Nephron (organoid): Measurements from ENCODE around the gene DPP6.

Source experiments
- H3K27ac Mint-ChIP-seq, 3 experiments: 2 replicates each; pipeline ENCODE4 v1.8.0; 2020; ENCODE audit warnings: mixed read lengths in 3 of 3, mild to moderate bottlenecking in 2 of 3, moderate library complexity in 1 of 3
- H3K27me3 Mint-ChIP-seq: 2 replicates; pipeline ENCODE4 v1.8.0; 2021; ENCODE audit warnings: low read depth, mild to moderate bottlenecking, moderate library complexity, mixed read lengths
- H3K36me3 Mint-ChIP-seq: 2 replicates; pipeline ENCODE4 v1.8.0; 2020; ENCODE audit warnings: low read depth, mixed read lengths
- H3K4me1 Mint-ChIP-seq: 2 replicates; pipeline ENCODE4 v1.8.0; 2020; ENCODE audit warnings: mixed read lengths
- H3K4me3 Mint-ChIP-seq, 3 experiments: 2 replicates each; pipeline ENCODE4 v1.8.0; 2020; ENCODE audit warnings: mild to moderate bottlenecking in 3 of 3, mixed read lengths in 3 of 3, moderate library complexity in 2 of 3
- H3K9me3 Mint-ChIP-seq: 2 replicates; pipeline ENCODE4 v1.8.0; 2020; ENCODE audit warnings: mixed read lengths
- CTCF ChIP-seq, 3 experiments: fragments of 200-600 bp; sonication (generic); IDR thresholded peaks; one replicate each; pipeline ENCODE4 v1.5.0; 2021; ENCODE audit warnings: antibody characterized with exemption in 3 of 3; ENCODE audit not compliant: unreplicated experiment in 3 of 3

Gene DPP6

GRCh38 chr7:154785898-154786297 lies 733.7 kb downstream of the DPP6 start:
- no peak overlapping the region for H3K27ac Mint-ChIP-seq
- no peak overlapping the region for H3K4me3 Mint-ChIP-seq

GRCh38 chr7:154789404-154789803 lies 737.2 kb downstream of the DPP6 start:
- no peak overlapping the region for H3K4me3 Mint-ChIP-seq
- H3K9me3 Mint-ChIP-seq = peaks cover 5% of the 10 kb centered on the region
- H3K27me3 Mint-ChIP-seq = peaks cover 19% of the 10 kb centered on the region
- H3K4me1 Mint-ChIP-seq = peaks cover 7% of the 10 kb centered on the region
- peak; percentile 56 to 60 (median 57) for TF ChIP-seq CTCF (IDR thresholded peaks at IDR 0.05; ENCODE audit: unreplicated experiment in 3 of 3)
- H3K27ac Mint-ChIP-seq = peak overlapping the region in 1 of 3 experiments; percentile 7
- H3K36me3 Mint-ChIP-seq = no peaks in the 10 kb centered on the region

More at GRCh38 chr7:154785898-154786297, 733.7 kb downstream of the DPP6 start:
- Mint-ChIP-seq H3K9me3 (peaks cover 6% of the 10 kb centered on the region), H3K36me3 (no peaks in the 10 kb centered on the region), H3K4me1 (peaks cover 8% of the 10 kb centered on the region), H3K27me3 (peaks cover 6% of the 10 kb centered on the region)
- TF ChIP-seq CTCF (IDR thresholded peaks at IDR 0.05; ENCODE audit: unreplicated experiment in 3 of 3) = no peak

GRCh38 chr7:154791611-154792010 lies 739.4 kb downstream of the DPP6 start:
- Mint-ChIP-seq H3K9me3 (no peaks in the 10 kb centered on the region), H3K4me3 (no peak overlapping the region), H3K27ac (no peak overlapping the region), H3K27me3 (peaks cover 33% of the 10 kb centered on the region), H3K36me3 (no peaks in the 10 kb centered on the region), H3K4me1 (peaks cover 21% of the 10 kb centered on the region)
- TF ChIP-seq CTCF (IDR thresholded peaks at IDR 0.05; ENCODE audit: unreplicated experiment in 3 of 3) = no peak

- no peaks in the 10 kb centered on the region for H3K36me3 Mint-ChIP-seq
- H3K27ac Mint-ChIP-seq = no peak overlapping the region
- H3K4me1 Mint-ChIP-seq = peaks cover 21% of the 10 kb centered on the region
- no peak for TF ChIP-seq CTCF (IDR thresholded peaks at IDR 0.05; ENCODE audit: unreplicated experiment in 3 of 3)
- no peak overlapping the region for H3K4me3 Mint-ChIP-seq
- peaks cover 33% of the 10 kb centered on the region for H3K27me3 Mint-ChIP-seq
- no peaks in the 10 kb centered on the region for H3K9me3 Mint-ChIP-seq
Measured at GRCh38 chr7:154792436-154793055, 740.3 kb downstream of the DPP6 start.

GRCh38 chr7:154794147-154794780 lies 742.1 kb downstream of the DPP6 start:
- H3K27me3 Mint-ChIP-seq = peaks cover 32% of the 10 kb centered on the region
- peak overlapping the region in 1 of 3 experiments; percentile 25 for H3K4me3 Mint-ChIP-seq
- H3K27ac Mint-ChIP-seq = no peak overlapping the region
- no peaks in the 10 kb centered on the region for H3K36me3 Mint-ChIP-seq
- H3K4me1 Mint-ChIP-seq = peaks cover 21% of the 10 kb centered on the region
- no peaks in the 10 kb centered on the region for H3K9me3 Mint-ChIP-seq
- TF ChIP-seq CTCF (IDR thresholded peaks at IDR 0.05; ENCODE audit: unreplicated experiment in 3 of 3) = peak; percentile 49 to 58 (median 57)

- H3K27ac Mint-ChIP-seq = no peak overlapping the region
- H3K4me3 Mint-ChIP-seq = no peak overlapping the region
- no peaks in the 10 kb centered on the region for H3K9me3 Mint-ChIP-seq
- H3K4me1 Mint-ChIP-seq = peaks cover 21% of the 10 kb centered on the region
- H3K27me3 Mint-ChIP-seq = peaks cover 27% of the 10 kb centered on the region
- no peaks in the 10 kb centered on the region for H3K36me3 Mint-ChIP-seq
- no peak for TF ChIP-seq CTCF (IDR thresholded peaks at IDR 0.05; ENCODE audit: unreplicated experiment in 3 of 3)
Measured at GRCh38 chr7:154795014-154795413, 742.8 kb downstream of the DPP6 start.
